ENCODE data around the gene ADARB2. TPM values are rescaled to one million over a fixed set of nuclear protein-coding genes. Genes with fewer than 3 reads are reported as not detected.
A peak's percentile ranks its signal among the peaks of the same experiment; 100 is the strongest.

ADARB2 gene
- total RNA-seq, 6 donors from 2014 or later, result 0.69 to 5.2 (median 1.8) TPM

DNA sequence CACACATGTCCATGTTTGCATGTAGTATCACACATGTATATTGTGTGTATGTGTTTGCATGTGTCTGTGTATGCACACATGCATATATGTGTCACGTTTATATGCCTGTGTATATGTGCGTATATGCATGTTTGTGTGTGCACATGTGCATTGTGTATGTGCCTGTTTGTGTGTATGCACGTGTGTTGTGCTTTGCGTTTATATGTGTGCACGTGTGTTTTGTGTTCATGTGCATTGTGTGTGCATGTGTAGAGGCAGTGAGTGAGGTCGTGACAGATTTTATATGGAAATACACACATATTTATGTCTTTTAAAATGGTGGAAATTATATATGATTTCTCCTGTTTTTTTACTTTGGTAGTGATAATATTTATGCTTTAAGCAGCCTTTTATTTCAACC, 41.2 kb downstream of the ADARB2 start:
- Histone ChIP-seq H3K27ac (no peak overlapping the region), H3K4me3 (no peak overlapping the region), H3K36me3 (no peaks in the 10 kb centered on the region), H3K9me3 (no peaks in the 10 kb centered on the region), H3K27me3 (no peaks in the 10 kb centered on the region), H3K4me1 (no peaks in the 10 kb centered on the region)
- ATAC-seq (ENCODE audit: low FRiP score in 2 of 2) (peak in 1 of 2 donors; percentile 34), DNase-seq (no peak)
- 88 to 93% methylated on average over 6 of the region's 6 CpGs for WGBS, 2 donors
- no peak for TF ChIP-seq EP300 (IDR thresholded peaks at IDR 0.05)
- TF ChIP-seq, protein P1, sequence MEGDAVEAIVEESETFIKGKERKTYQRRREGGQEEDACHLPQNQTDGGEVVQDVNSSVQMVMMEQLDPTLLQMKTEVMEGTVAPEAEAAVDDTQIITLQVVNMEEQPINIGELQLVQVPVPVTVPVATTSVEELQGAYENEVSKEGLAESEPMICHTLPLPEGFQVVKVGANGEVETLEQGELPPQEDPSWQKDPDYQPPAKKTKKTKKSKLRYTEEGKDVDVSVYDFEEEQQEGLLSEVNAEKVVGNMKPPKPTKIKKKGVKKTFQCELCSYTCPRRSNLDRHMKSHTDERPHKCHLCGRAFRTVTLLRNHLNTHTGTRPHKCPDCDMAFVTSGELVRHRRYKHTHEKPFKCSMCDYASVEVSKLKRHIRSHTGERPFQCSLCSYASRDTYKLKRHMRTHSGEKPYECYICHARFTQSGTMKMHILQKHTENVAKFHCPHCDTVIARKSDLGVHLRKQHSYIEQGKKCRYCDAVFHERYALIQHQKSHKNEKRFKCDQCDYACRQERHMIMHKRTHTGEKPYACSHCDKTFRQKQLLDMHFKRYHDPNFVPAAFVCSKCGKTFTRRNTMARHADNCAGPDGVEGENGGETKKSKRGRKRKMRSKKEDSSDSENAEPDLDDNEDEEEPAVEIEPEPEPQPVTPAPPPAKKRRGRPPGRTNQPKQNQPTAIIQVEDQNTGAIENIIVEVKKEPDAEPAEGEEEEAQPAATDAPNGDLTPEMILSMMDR (IDR thresholded peaks at IDR 0.05), result no peak
- no peak for TF ChIP-seq POLR2A (IDR thresholded peaks at IDR 0.05)
- TF ChIP-seq POLR2AphosphoS5 (IDR thresholded peaks at IDR 0.05), result no peak

DNA sequence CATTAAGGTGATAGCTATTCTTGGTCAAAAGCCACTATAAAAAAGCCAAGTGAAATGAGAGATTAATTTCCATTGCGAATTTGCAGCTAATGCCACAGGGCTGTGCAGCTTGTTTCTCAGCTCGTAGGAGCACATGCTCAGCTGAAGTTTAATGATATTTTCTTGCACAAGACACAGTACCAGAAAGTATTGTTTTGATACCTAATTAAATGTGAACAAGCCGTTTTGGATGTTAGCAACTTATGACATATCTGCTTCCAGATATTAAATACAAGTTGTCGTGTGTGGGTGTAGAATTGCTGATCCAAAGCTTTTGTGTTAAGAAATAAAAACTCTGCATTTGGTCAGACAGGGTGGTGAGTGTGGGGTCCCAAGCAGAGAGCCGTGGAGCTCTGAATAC, 47.2 kb downstream of the ADARB2 start:
- H3K36me3 ChIP-seq, result no peaks in the 10 kb centered on the region
- ATAC-seq (ENCODE audit: low FRiP score in 2 of 2) (no peak), DNase-seq (no peak)
- no peak overlapping the region for H3K4me3 ChIP-seq
- H3K27ac ChIP-seq, result no peak overlapping the region
- no peak for TF ChIP-seq POLR2A (IDR thresholded peaks at IDR 0.05)
- no peak for TF ChIP-seq EP300 (IDR thresholded peaks at IDR 0.05)
- TF ChIP-seq POLR2AphosphoS5 (IDR thresholded peaks at IDR 0.05), result no peak
- H3K9me3 ChIP-seq, result no peaks in the 10 kb centered on the region
- no peaks in the 10 kb centered on the region for H3K27me3 ChIP-seq
- 66 to 73% methylated on average over 5 of the region's 5 CpGs for WGBS, 2 donors
- H3K4me1 ChIP-seq, result no peaks in the 10 kb centered on the region

DNA sequence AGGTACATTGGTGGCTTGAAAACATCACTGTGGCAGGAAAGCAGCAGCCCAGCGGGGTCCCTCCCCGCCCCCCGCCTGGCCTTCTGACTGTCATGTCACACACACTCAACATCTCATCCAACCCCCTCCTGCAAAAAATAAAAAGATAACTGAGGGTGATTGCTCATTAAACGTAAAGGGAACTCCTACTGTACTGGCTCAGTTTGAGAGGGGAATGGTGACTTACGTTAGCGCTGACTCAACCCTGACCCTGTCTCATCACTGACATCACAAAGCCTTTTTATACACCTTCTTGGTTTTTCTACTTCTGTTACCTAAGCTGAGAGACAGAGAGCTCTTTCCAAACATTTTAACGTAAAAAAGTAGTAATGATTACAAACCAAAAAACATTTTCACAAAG, 48.8 kb downstream of the ADARB2 start:
- no peak for DNase-seq
- no peak for ATAC-seq (ENCODE audit: low FRiP score in 2 of 2)
- 77 to 81% methylated on average over 7 of the region's 7 CpGs for WGBS, 2 donors
- TF ChIP-seq, protein P1 (IDR thresholded peaks at IDR 0.05), result no peak
- TF ChIP-seq POLR2A (IDR thresholded peaks at IDR 0.05) (no peak), EP300 (IDR thresholded peaks at IDR 0.05) (no peak), POLR2AphosphoS5 (IDR thresholded peaks at IDR 0.05) (no peak)
- Histone ChIP-seq H3K36me3 (no peaks in the 10 kb centered on the region), H3K27me3 (no peaks in the 10 kb centered on the region), H3K27ac (no peak overlapping the region), H3K4me1 (no peaks in the 10 kb centered on the region), H3K9me3 (no peaks in the 10 kb centered on the region), H3K4me3 (no peak overlapping the region)

DNA sequence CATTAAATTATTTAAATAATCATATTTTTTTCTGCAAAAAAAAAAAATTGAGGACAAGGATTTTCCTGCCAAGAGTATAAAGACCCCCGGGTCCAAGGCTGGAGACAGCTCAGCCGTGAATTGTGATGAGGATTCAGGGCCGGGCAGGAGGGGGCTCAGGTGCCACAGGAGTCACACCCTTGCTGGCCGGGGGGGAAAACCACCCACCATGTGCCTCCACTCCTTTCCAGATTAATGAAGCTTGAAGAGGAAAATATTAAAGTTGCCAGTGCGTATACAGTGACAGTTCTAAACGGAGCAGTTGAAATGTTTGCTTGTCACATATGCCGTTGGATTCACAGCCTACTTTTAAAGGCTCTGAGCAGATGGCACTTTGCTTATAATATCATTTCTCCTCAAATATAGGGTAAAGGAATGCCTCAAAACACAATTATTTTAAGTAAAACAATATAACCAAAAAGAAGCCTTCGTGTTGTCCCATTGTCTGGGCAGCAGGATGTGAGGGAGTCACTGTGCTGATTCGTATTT, 49.6 kb downstream of the ADARB2 start:
- 73 to 76% methylated on average over 9 of the region's 9 CpGs for WGBS, 2 donors
- TF ChIP-seq, protein P1 (IDR thresholded peaks at IDR 0.05), result no peak
- no peak for TF ChIP-seq EP300 (IDR thresholded peaks at IDR 0.05)
- no peak for TF ChIP-seq POLR2A (IDR thresholded peaks at IDR 0.05)
- TF ChIP-seq POLR2AphosphoS5 (IDR thresholded peaks at IDR 0.05), result no peak
- ATAC-seq (ENCODE audit: low FRiP score in 2 of 2) (no peak), DNase-seq (no peak)
- Histone ChIP-seq H3K4me1 (no peaks in the 10 kb centered on the region), H3K27me3 (no peaks in the 10 kb centered on the region), H3K27ac (no peak overlapping the region), H3K36me3 (no peaks in the 10 kb centered on the region), H3K9me3 (no peaks in the 10 kb centered on the region), H3K4me3 (no peak overlapping the region)

DNA sequence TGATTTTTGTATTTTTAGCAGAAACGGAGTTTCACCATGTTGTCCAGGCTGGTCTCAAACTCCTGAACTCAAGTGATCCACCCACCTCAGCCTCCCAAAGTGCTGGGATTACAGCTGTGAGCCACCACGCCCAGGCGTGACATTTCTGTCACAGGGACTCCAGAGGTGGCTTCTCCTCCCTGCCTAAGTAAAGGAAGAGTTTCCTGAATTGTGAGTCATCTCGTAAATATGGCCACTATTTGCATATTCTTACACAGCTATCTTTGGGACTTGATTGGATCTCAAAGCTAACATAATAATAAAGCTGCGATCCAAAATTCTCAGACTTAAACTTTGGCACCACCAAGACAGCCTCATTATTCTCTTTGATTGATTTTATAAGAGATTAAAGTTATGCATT, 50.1 kb downstream of the ADARB2 start:
- no peak for ATAC-seq (ENCODE audit: low FRiP score in 2 of 2)
- WGBS, 2 donors, result 79 to 90% methylated on average over 5 of the region's 5 CpGs
- H3K36me3 ChIP-seq, result no peaks in the 10 kb centered on the region

More for the DNA sequence above, 50.1 kb downstream of the ADARB2 start:
- TF ChIP-seq POLR2AphosphoS5 (IDR thresholded peaks at IDR 0.05) (no peak), EP300 (IDR thresholded peaks at IDR 0.05) (no peak), POLR2A (IDR thresholded peaks at IDR 0.05) (no peak)
- TF ChIP-seq, protein P1 (IDR thresholded peaks at IDR 0.05), result no peak
- Histone ChIP-seq H3K27me3 (no peaks in the 10 kb centered on the region), H3K9me3 (no peaks in the 10 kb centered on the region), H3K4me3 (no peak overlapping the region), H3K27ac (no peak overlapping the region), H3K4me1 (no peaks in the 10 kb centered on the region)
- peak in 1 of 2 donors; percentile 3 for DNase-seq
